Adipocyte (in vitro differentiated cells): ENCODE measurements around the gene KCTD17.

Experiments
- DNase-seq: peaks from one replicate; pipeline ENCODE4 v3.0.0-alpha.2; 2015; ENCODE audit warnings: low read depth
- H3K27me3 ChIP-seq: replicated peaks from 2 replicates; pipeline ENCODE4 v1.7.0; 2013; ENCODE audit warnings: mild to moderate bottlenecking, low read length, moderate library complexity; ENCODE audit not compliant: control insufficient read depth, insufficient read depth
- H3K36me3 ChIP-seq: 2 replicates; pipeline ENCODE4 v1.7.0; 2013; ENCODE audit warnings: low read length, mild to moderate bottlenecking, moderate library complexity; ENCODE audit not compliant: control insufficient read depth, insufficient read depth, severe bottlenecking
- H3K4me1 ChIP-seq: 2 replicates; pipeline ENCODE4 v1.7.0; 2013; ENCODE audit warnings: mild to moderate bottlenecking, low read length, moderate library complexity; ENCODE audit not compliant: control insufficient read depth, insufficient read depth
- H3K4me3 ChIP-seq: 2 replicates; pipeline ENCODE4 v1.7.0; 2013; ENCODE audit warnings: mild to moderate bottlenecking, low read length, moderate library complexity
- H3K9ac ChIP-seq: 2 replicates; pipeline ENCODE4 v1.7.0; 2013; ENCODE audit warnings: mild to moderate bottlenecking, low read length, moderate library complexity
- H3K9me3 ChIP-seq: 2 replicates; pipeline ENCODE4 v1.7.0; 2013; ENCODE audit warnings: mild to moderate bottlenecking, low read length, moderate library complexity; ENCODE audit not compliant: control insufficient read depth

The KCTD17 gene

GRCh38 chr22:37088108-37088605 is 36.6 kb downstream of the KCTD17 start:
- Histone ChIP-seq H3K4me1 (no peaks in the 10 kb centered on the region), H3K9ac (no peak overlapping the region), H3K9me3 (peaks cover 3% of the 10 kb centered on the region), H3K4me3 (no peak overlapping the region), H3K27me3 (peaks cover 43% of the 10 kb centered on the region), H3K36me3 (no peaks in the 10 kb centered on the region)
- DNase-seq = peak; percentile 9

GRCh38 chr22:37088750-37089408 is 37.3 kb downstream of the KCTD17 start:
- H3K4me3 ChIP-seq = no peak overlapping the region
- peaks cover 3% of the 10 kb centered on the region for H3K9me3 ChIP-seq
- DNase-seq = no peak
- no peaks in the 10 kb centered on the region for H3K36me3 ChIP-seq
- H3K27me3 ChIP-seq = peaks cover 36% of the 10 kb centered on the region
- H3K9ac ChIP-seq = no peak overlapping the region
- no peaks in the 10 kb centered on the region for H3K4me1 ChIP-seq

- Histone ChIP-seq H3K9ac (no peak overlapping the region), H3K36me3 (no peaks in the 10 kb centered on the region), H3K9me3 (peaks cover 3% of the 10 kb centered on the region), H3K4me1 (no peaks in the 10 kb centered on the region), H3K27me3 (peaks cover 37% of the 10 kb centered on the region), H3K4me3 (no peak overlapping the region)
- no peak for DNase-seq
Measured at GRCh38 chr22:37089434-37089833, 37.9 kb downstream of the KCTD17 start.

DNA sequence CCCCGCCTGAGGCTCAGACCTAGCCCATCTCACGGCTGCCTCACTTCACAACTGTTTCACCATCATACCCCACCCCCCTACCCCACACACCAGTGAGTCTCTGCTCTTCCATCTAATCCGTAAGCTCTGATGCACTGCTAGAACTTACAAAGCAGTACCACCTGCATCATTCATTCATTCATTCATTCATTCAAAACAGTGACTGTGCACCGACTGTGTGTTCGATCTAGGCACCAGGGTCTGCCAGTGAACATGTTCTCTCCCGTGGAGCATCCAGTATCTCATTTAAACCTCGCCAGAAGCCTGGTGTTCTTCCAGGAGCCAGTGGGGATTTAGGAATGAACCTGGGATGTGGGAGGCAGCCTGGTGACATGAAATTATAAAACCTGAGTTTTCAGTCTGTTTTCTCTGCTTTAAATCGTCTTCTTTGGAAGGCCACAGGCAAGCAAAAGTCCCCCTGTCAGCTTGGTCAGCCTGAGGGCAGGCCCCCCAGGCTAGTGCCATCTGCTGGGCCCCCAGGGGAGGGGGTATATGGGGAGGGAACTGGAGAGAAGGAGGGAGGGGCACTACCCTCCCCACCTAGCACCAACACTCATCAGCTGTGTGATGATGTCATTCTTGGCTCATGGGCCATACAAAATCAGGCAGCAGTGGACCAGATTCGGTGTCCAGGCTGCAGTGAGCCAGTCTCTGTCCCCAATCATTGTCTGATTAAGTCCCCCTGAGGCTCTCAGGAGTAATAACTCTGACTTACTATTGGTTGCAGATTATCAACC is 39.6 kb downstream of the KCTD17 start:
- peaks cover 44% of the 10 kb centered on the region for H3K27me3 ChIP-seq
- no peaks in the 10 kb centered on the region for H3K36me3 ChIP-seq
- DNase-seq = no peak
- no peak overlapping the region for H3K9ac ChIP-seq
- H3K4me1 ChIP-seq = no peaks in the 10 kb centered on the region
- no peaks in the 10 kb centered on the region for H3K9me3 ChIP-seq
- H3K4me3 ChIP-seq = no peak overlapping the region

DNA sequence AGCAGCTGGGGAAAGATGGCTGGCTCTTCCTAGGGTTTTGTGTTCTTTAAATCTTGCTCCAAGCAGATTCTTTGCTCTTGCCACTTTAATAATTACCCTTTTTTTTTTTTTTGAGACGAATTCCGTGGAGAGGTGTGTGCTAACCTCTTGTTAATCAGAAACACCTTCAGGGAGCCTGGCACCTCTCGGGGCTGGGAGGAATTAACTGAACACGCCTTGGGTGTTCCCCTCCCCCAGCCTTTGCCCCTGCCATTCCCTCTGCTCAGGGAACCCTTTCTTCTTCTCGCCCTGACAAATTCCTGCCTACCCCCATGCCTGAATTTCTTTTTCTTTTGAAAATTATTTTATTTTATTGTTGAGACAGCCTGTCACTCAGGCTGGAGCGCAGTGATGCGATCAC is 40.5 kb downstream of the KCTD17 start:
- H3K4me1 ChIP-seq = no peaks in the 10 kb centered on the region
- DNase-seq = no peak
- H3K36me3 ChIP-seq = no peaks in the 10 kb centered on the region
- peaks cover 53% of the 10 kb centered on the region for H3K27me3 ChIP-seq
- H3K4me3 ChIP-seq = no peak overlapping the region
- no peak overlapping the region for H3K9ac ChIP-seq
- no peaks in the 10 kb centered on the region for H3K9me3 ChIP-seq

- H3K36me3 ChIP-seq = no peaks in the 10 kb centered on the region
- no peak for DNase-seq
- H3K27me3 ChIP-seq = peaks cover 55% of the 10 kb centered on the region
- H3K9ac ChIP-seq = no peak overlapping the region
- no peaks in the 10 kb centered on the region for H3K4me1 ChIP-seq
- H3K9me3 ChIP-seq = no peaks in the 10 kb centered on the region
- H3K4me3 ChIP-seq = no peak overlapping the region
Measured at GRCh38 chr22:37092997-37093396, 41.5 kb downstream of the KCTD17 start.

DNA sequence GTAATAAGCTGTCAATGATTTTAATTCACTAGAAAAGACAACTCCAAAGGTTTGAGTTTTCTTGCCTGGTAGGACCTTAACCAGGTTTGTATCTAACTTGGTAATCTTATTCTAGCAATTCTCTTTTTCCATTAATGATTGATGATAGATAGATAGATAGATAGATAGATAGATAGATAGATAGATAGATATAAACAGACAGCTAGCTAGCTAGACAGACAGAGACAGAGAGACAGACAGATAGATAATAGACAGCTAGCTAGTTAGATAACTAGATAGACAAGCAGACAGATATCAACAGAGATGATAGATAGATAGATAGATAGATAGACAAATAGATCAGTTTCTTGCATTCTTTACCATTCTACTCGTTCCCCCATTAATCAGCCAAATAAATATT is 42.7 kb downstream of the KCTD17 start:
- Histone ChIP-seq H3K36me3 (no peaks in the 10 kb centered on the region), H3K9me3 (no peaks in the 10 kb centered on the region), H3K9ac (no peak overlapping the region), H3K4me1 (no peaks in the 10 kb centered on the region), H3K4me3 (no peak overlapping the region), H3K27me3 (peaks cover 63% of the 10 kb centered on the region)
- no peak for DNase-seq

DNA sequence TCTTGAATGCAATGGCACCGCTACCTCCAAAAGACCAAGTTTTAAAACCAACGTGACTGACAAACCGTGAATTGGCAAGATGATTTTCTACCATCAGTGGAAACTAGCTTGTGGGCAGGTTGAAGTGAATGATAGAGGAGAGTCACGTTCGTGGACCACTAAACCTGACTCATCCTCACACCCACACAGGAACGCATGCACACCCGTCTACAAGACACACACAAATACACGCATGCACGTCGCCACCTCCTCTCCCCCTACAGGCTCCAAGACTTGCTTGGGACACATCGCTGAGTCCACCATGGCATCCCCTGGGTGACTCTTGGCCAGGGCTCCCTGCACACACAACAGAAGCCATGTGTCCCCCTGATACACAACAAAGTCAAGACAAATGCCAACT is 43.6 kb downstream of the KCTD17 start:
- DNase-seq = no peak
- Histone ChIP-seq H3K4me3 (no peak overlapping the region), H3K9ac (no peak overlapping the region), H3K36me3 (no peaks in the 10 kb centered on the region), H3K4me1 (no peaks in the 10 kb centered on the region), H3K27me3 (peaks cover 68% of the 10 kb centered on the region), H3K9me3 (no peaks in the 10 kb centered on the region)

- H3K4me1 ChIP-seq = no peaks in the 10 kb centered on the region
- no peak overlapping the region for H3K9ac ChIP-seq
- DNase-seq = no peak
- no peaks in the 10 kb centered on the region for H3K9me3 ChIP-seq
- H3K36me3 ChIP-seq = no peaks in the 10 kb centered on the region
- peaks cover 72% of the 10 kb centered on the region for H3K27me3 ChIP-seq
- no peak overlapping the region for H3K4me3 ChIP-seq
Measured at GRCh38 chr22:37097346-37097745, 45.8 kb downstream of the KCTD17 start.

DNA sequence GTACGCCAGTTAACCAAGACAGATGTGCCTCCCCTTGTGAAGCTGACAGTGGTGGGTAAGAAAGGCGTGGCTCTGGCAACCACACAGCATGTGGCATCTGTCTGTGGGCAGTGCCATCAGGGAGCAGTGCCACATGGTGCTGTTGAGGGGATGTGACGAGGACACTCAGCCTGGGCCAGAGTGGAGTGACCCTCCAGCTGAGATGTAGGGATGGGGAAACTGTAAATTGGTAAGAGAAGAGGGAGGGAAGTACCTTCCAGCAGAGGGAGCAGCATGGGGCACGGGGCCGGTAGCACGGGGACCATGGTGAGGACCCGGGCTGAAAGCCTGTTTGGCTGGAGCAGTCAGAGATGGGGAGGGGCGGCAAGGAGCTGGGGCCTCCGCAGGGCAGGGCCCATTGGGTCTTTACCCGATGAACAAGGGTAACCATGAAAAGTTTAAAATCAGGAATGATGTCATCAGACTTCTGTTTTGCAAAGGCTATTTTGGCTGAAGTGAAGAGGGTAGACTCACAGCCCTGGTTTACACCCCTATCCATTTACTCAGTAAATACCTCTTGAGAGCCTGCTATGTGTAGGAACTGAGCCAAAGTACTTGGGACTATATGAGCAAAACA is 47.5 kb downstream of the KCTD17 start:
- Histone ChIP-seq H3K9me3 (no peaks in the 10 kb centered on the region), H3K9ac (no peak overlapping the region), H3K4me1 (no peaks in the 10 kb centered on the region), H3K4me3 (no peak overlapping the region), H3K36me3 (no peaks in the 10 kb centered on the region), H3K27me3 (peaks cover 78% of the 10 kb centered on the region)
- no peak for DNase-seq

GRCh38 chr22:37100589-37101127 is 49.1 kb downstream of the KCTD17 start:
- no peak for DNase-seq
- H3K9me3 ChIP-seq = no peaks in the 10 kb centered on the region
- no peak overlapping the region for H3K4me3 ChIP-seq
- H3K27me3 ChIP-seq = peaks cover 70% of the 10 kb centered on the region
- no peaks in the 10 kb centered on the region for H3K36me3 ChIP-seq
- H3K4me1 ChIP-seq = no peaks in the 10 kb centered on the region
- no peak overlapping the region for H3K9ac ChIP-seq
